Inferior parietal cortex (tissue), 1 donor: ENCODE results near the gene ZNF431.
"Not testable (repeated sequence)": the region's sequence is repeated elsewhere in the genome, so short reads cannot be mapped to it uniquely, and the experiment has no call there.

Source experiments
- DNase-seq: peaks from one replicate; pipeline ENCODE4 v3.0.0-alpha.2; 2016; ENCODE audit errors: extremely low spot score

The ZNF431 gene

DNA sequence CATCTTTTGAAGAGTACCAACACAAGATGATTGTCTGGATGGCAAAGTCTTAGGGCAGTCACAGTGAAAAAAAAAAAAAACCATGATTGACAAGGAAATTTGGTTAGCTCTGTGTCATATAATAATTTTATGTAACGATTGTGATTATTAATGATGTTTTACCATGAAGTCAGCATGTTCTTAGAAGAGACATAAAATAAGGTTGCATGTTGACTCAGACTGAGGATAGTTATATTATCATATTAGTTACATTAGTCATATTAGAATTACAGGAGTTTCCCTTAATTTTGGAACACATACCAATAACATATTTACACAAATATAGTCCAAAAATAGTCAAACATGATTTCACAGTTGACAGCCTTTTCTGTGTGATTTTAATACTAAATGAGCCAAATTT is 5.7 kb downstream of the ZNF431 start:
- DNase-seq, result no peak

DNA sequence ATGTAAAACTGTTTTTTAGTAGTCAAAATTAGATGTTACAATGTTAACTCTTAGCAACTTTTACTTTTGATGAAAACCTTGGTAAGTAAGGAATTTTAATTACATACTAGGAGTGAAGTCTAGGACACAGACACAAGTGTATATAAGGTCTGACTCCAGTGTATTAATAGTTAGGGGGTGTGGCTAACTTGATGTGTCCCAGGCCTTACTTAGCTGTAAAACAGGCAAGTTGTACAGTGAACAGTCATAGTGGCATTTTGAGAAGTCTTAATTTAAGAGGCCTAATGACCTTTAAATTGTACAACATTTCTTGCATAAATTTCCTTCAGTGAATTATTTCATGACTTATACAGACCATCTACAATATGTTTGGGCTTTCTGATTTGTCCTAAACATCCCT is 6.8 kb downstream of the ZNF431 start:
- no peak for DNase-seq

DNA sequence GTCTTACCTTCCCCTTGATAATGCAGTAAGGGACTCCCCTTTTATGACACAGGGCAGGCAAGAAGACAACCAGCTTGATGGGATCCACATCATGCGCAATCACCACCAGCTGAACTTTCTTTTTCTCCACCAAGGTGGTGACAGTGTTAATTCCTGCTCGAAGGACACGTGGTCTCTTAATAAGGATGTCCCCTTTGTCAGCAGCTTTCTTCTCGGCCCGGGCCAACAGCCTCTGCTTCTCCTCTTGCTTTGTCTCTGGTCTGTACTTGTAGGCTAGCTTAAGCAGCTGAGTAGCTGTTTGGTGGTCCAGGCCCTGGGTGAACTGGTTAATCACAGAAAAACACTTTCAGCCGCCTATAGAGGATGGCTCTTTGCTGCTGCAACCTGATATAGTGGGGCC is 8.0 kb downstream of the ZNF431 start:
- no peak for DNase-seq

DNA sequence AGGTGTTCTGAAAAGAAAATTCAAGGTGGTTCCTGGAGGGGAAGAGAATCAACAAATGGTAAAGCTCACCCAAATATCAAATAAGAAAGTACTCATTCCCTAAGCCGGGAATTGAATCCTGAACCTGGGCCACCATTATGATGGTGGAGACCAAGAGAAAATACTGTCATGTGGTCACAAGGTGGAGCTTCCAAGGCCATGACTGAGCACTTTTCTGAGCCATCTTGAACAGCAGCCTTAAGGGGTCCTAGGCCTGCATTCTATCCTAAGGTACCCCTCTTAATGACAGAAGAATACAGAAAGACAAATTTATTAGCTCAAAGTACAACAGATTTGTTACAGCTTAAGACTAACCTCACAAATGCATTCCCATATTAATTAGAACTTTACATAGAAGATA is 9.6 kb downstream of the ZNF431 start:
- no peak for DNase-seq

DNA sequence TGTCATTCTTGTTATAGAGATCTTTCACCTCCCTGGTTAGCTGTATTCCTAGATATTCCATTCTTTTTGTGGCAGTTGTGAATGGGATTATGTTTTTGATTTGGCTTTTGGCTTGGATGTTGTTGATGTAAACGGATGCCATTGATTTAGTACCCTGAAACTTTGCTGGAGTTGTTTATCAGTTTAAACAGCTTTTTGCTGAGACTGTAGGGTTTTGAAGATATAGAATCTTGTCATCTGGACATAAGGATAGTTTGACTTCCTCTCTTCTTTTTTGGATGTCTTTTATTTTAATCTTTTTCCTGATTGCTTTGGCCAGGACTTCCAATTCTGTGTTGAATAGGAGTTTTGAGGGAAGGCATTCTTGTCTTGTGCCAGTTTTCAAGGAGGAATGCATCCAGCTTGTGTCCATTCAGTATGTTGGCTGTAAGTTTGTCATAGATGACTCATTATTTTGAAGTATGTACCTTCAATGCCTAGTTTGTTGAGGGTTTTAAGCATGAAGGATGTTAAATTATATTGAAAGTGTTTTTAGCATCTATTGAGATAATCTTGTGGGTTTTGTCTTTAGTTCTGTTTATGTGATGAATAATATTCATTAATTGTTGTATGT is 16.8 kb downstream of the ZNF431 start:
- no peak for DNase-seq

DNA sequence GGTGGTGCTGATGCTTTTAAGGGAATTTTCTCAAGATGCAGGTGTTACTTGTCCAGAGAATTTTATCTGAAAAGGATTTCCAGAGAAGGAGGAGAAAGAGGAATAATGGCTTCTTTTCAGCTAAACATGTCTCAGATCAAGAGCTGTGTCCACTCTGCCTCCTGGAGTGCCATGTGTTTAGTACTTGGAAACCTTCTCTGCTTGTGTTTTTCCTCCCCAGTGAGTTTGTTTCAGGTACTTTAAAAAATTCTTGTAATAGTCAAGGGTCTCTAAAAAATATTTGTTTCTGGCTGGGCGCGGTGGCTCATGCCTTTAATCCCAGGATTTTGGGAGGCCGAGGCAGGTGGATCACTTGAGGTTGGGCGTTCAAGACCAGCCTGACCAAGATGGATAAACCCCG is 22.7 kb downstream of the ZNF431 start:
- DNase-seq, result no peak

DNA sequence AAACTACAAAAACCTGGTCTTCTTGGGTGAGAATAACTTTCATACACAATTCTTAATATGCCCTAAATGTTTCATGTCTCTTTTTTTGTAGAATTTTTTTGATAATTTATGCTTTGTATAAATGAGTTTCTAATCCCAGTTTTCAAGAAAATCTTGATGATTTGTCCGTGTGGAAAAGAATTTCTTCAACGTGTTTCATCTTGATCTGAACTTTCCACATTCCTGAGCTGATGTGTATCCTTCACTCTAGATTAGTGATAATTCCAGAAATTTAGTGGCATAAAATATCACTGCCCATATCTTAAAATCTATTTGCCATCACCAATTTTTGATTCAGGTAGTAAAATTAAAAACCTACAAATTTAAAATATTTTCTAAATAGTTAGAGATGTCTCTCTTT is 24.6 kb downstream of the ZNF431 start:
- DNase-seq, result no peak

DNA sequence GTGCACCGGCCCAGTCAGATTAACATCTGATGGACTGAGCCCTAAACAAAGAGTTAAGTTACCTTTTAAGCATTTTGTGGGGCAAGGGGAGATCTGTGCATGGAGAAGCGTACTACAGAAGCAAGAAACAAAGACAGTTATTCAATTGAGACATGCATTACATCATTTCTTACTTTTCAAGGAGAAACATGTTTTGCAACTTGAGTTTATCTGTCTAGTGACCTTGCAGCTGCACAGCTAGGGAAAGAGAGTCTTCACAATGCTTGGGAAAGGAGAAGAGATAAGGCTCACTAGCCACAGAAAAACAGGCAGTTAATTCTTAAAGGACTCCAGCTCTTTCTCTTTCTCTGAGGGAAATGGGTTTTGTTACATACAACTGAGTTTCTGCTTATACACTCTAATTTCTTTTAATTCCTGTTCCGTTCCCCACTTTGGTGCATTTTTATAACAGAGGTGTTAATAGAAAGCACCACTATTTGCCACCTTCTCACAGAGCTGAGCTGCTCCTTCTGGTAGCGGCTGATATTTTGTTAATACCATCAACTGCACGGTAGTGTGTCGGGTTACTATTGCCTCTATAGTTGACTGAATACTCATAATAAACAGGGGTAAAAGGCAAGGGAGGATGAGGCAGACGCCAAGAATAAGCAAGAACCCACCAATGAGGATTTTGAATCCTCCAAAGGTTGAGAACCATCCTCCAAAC is 55.9 kb downstream of the ZNF431 start:
- no peak for DNase-seq

DNA sequence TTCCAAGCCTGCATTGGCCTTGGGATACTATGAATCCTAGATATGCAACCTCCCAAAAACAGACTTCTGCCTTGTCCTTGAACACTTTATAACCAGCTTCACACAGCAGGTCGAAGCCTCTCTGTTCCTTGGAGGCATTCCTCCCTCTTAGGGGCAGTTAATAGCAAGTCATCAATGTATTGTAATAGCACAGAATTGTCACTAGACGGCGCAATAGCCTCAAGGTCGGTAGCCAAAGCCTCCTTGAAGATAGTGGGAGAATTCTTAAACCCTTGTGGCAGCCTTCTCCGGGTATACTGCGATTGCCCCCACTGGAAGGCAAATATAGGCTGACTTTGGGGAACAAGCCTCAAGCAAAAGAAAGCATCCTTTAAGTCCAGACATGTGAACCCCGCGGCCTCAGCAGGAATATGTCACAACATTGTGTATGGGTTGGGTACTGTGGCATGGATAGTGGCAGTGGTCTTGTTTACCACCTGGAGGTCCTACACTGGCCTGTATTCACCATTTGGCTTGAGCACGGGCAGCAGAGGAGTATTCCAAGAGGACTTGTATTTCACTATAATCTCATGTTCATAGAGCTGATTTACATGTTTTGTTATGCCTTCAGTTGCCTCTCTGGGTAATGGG is 61.1 kb downstream of the ZNF431 start:
- DNase-seq, result peak; percentile 61

DNA sequence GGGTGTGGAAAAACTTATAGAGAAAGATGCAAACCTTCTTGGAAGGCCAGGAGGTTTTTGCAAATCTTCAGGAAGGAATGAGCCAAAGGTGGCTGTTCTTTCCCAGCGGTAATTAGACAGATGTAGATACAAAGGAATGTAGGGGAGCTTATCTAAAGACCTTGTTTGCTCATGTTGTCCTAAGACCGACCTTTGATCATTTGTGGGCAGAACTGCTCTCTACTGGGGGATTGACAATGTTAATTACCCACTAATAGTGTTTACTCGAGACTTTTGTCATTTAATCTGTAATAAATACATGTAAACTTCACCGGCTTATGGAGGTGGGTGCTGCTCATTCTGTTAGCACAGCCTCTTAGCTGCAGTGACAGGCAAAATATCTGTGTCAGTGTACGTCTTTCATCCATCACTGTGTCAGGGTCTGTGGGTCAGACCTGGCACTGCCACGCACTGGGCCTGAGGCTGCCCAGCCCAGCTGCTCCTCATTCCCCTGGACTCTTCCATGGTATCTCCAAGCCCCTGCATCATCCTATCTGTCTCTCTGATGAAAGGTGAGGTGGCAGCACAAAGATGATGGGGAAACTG is 68.3 kb downstream of the ZNF431 start:
- no peak for DNase-seq

DNA sequence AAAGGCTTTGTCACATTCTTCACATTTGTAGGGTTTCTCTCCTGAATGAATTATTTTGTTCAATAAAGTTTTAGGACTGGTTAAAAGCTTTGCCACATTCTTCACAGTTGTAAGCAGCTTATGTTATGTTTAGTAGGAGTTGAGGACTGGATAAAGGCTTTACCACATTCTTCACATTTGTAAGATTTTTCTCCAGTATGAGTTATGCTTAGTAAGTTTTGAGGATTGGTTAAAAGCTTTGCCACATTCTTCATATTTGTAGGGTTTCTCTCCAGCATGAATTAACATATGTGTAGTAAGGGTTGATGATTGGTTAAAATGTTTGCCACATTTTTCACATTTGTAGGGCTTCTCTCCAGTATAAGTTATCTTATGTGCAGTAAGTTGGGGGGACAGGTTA is 79.9 kb downstream of the ZNF431 start:
- DNase-seq, result no peak

DNA sequence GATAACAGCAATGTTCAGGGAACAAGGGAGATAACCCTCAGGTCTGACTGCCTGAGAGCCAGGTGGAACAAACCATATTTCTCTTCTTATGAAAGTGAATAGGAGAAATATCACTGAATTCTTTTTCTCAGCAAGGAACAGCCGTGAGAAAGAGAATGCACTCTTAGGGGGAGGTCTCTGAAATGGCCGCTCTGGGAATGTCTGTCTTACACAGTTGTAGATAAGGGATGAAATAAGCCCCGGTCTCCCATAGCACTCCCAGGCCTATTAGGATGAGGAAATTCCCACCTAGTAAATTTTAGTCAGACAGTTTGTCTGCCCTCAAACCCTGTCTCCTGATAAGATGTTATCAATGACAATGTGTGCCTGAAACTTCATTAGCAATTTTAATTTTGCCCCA is 88.1 kb downstream of the ZNF431 start:
- DNase-seq, result not testable (repeated sequence)

DNA sequence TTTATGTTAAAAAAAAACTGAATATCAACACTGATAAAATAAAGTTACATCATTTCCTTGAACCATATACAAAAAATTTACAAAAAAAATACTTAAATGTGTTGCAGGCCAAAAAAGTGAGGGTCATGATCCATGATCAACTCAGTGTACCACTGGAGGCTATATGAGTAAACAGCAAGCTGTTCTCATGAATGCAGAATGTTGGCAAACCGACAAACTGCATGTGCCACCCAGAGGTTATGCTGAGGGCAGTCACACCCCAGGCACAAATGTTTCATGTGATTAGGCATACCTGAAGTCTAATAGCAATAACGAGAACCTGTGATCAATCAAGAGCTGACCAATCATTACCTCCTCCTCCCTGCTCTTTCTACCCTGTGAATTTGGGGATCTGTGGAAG is 91.9 kb downstream of the ZNF431 start:
- DNase-seq, result no peak

DNA sequence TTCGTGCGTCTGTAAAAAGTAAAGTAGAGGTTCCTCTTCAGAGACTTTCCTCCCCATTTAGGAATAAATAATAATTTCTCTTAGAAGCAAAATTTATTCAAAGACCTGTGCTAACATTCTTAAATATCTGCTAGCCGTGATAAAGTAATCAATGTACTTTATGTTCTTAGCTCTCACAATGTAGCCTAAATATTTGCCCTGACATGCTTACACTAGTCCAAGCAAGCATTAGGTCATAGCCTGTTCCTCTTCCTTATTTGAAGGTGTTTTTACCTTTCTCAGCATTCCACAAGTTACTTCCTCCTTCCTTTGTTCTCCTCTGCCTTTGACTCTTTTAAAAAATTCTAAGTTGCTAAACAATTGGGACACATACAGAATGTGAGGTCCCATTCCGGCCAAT is 94.9 kb downstream of the ZNF431 start:
- DNase-seq, result not testable (repeated sequence)

DNA sequence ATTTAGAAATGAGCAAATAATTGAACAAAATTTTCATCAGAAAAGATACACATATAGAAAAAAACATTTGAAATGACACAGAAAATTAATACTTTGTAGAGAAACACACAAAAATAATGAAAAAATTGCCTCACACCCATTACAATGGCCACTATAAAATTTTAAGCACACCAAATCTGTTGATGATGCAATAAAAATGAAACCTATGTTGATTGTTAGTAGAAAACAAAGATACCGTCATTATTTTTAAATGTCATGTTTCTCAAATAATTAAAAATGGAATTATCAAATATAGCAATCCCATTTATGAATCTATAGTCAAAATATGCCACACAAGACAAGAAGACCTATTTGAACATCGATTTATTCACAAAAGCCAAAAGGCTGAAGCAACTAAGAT is 96.8 kb downstream of the ZNF431 start:
- no peak for DNase-seq
